Activated T-cell treated with anti-CD3 and anti-CD28 coated beads, Interleukin-2, amount 50 U/mL, for 48 hours (primary cell): ENCODE measurements around the gene LPP.
A peak's percentile ranks its signal among the peaks of the same experiment; 100 is the strongest.

Experiments
- DNase-seq, 2 experiments: peaks; one replicate each; pipeline ENCODE4 v3.0.0-alpha.2; 2020

The LPP gene

DNA sequence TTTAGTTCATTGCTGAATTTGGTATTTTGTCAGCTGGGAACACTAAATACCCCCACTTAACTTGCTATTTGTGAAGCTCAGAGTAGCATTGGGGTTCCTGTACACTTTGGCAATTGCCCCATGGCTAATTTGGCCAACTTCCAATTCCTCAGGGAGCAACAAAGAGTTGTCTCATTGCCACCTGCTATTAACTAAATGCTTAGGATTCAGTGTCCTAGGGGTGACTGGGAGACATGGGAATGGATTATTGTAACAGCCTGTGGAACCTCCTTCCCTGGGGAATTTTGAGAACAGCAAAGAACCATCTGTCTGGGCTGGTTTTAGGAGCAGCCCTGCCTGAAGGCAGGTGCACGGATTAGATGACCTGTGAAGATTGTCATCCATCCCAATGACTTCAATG lies 580.4 kb downstream of the LPP start:
- no peak for DNase-seq

GRCh38 chr3:188739511-188739910 lies 585.6 kb downstream of the LPP start:
- DNase-seq: no peak

- DNase-seq: no peak
Measured at GRCh38 chr3:188740010-188740409, 586.1 kb downstream of the LPP start.

DNA sequence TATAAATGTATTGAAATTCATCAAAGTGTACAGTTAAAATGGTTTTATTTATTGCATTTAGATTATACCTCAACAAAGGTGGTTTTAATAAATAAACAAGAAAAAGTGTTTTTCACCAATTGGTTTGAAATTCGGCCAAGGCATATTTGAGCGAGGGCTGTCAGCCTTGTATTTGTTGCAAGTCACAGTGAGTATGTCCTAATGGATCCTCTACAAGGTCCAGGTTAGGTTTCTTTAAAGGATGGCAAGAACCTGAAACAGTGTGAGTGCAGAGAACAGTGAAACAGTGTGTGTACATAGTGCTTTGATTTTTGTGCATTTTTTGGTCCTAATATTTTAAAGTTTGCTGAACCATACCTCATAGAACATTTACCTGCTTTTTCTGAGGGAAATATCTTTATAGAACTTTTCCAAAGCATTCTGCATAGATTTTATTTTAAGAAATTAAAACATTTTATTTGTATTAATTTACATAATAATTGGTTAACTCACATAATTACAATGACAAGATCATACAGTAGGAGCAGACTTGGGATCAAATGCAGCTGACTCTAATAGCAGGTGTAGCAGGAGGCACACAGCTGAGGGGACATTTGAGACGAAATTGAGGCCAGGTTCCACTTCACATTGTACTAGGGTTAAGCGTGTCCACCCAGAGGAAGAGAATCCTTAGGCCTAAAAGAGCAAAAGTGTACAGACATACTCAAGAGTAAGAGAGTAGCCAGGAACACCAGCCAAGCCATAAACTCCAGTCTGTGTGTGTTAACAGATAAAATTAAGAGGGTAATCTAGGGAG lies 589.0 kb downstream of the LPP start:
- no peak for DNase-seq

- no peak for DNase-seq
Measured at GRCh38 chr3:188744166-188744565, 590.2 kb downstream of the LPP start.

DNA sequence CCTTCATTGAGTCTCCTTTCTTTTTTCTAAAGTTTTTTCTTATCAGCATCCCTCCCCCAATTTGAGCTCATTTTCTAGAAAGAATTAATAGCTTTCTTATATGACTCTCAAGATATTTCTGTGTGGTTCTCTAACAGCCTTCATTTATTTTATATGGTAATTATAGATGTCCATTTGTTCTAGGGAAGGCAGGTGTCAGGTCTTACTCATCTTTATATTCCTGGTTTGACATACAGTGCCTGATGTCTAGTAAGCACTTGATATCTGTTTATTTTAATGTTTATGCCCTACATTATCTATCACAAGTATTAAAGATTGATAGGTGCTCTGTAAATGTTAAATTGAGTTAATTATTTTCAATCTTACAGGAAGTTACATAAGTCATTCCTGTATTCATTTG lies 591.1 kb downstream of the LPP start:
- no peak for DNase-seq

GRCh38 chr3:188746291-188746783 lies 592.4 kb downstream of the LPP start:
- DNase-seq: no peak

GRCh38 chr3:188747489-188747888 lies 593.5 kb downstream of the LPP start:
- DNase-seq: no peak

DNA sequence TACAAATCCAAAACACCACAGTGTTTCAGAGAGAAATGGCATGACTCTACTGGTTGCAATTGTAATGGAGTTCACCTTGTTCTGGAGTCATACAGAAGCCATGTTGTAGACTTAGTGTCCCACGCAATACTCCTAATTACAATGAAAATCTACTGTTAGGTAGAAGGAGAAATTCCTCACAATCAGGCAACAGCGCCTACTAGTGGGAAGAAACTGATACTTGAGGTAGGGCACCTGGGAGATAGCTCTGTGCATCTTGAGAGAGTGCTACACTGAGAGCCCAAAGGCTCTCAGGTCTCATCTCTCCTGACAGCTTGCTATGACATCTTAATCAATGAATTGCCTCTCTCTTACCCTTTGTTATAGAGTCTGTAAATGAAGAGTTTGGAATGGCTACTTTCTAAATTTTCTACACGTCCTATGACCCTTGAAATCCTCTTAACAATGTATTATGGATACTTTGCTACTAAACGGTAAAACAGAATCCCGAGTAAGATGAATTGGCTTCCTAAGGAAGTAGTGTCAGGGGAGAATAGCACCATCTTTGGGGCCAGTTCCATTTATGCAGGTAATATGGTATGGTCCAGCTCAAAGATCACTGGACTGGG lies 595.2 kb downstream of the LPP start:
- DNase-seq: peak; percentile 34 to 54

DNA sequence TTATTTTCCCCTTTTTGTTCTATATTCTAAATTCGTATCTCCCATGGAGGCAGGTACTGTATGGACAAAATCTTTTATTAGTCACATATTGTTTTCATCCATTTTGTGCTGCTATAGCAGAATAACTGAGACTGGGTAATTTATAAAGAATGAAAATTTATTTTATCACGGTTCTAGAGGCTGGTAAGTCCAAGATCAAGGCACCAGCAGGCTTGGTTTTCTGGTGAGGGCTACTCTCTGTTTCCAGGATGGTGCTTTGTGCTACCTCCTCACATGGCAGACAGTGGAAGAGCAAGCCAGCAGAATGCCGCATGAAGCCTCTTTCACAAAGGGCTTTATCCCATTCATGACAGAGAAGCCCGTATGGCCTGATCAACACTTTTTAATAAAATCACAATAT lies 595.9 kb downstream of the LPP start:
- DNase-seq: no peak

GRCh38 chr3:188750617-188751016 lies 596.7 kb downstream of the LPP start:
- DNase-seq: no peak

GRCh38 chr3:188752850-188753249 lies 598.9 kb downstream of the LPP start:
- DNase-seq: peak in 1 of 2 experiments; percentile 20

GRCh38 chr3:188754267-188754666 lies 600.3 kb downstream of the LPP start:
- DNase-seq: no peak

- DNase-seq: no peak
Measured at GRCh38 chr3:188756241-188756640, 602.3 kb downstream of the LPP start.

GRCh38 chr3:188759336-188760005 lies 605.5 kb downstream of the LPP start:
- DNase-seq: no peak

- no peak for DNase-seq
Measured at GRCh38 chr3:188760408-188760807, 606.5 kb downstream of the LPP start.

- no peak for DNase-seq
Measured at GRCh38 chr3:188761439-188761838, 607.5 kb downstream of the LPP start.

- DNase-seq: no peak
Measured at GRCh38 chr3:188761964-188762363, 608.0 kb downstream of the LPP start.

DNA sequence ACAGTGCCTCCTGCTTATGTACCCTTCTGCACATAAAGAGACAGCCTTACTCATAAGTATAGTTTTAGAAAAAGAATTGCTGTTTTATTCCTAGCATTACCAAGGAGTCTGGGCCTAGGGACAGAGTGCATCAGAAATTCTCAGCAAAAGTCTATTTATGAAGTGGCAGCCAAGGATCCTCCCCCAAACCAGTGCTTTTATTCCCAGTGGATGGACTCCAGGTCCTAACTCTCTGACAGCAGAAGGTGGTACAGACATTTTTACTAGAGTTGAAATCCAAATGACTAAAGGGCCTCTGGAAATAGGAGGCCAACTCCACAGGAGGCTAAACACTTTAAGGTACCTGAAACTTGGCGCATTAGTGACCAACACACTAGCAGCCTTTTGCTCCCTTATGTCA lies 610.7 kb downstream of the LPP start:
- DNase-seq: no peak

- DNase-seq: no peak
Measured at GRCh38 chr3:188769831-188770230, 615.9 kb downstream of the LPP start.

DNA sequence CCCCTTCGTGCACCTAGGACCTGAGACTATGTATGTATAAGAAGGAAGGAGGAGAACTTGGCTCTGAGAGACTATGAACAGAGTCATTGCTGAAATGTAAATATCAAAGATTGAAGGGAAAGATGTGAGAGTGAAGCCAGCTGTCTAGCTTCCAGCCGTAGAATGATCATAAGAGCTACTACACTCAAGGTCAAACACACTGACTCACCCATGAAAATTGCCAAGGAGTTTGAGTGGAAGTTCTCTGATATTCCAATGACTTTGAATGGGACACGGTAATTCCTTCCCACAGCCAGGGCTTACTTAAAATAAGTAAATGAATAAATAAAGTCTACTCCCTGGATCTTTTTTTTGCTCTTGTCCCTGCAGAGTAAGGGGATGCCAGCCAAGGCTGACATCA lies 618.9 kb downstream of the LPP start:
- no peak for DNase-seq

- DNase-seq: no peak
Measured at GRCh38 chr3:188775412-188775811, 621.5 kb downstream of the LPP start.

GRCh38 chr3:188776447-188776846 lies 622.5 kb downstream of the LPP start:
- no peak for DNase-seq
